ENCODE results near the gene STRIP1. TPM values are rescaled to one million over a fixed set of nuclear protein-coding genes. Genes with fewer than 3 reads are reported as not detected.

Gene STRIP1
- total and polyA plus RNA-seq, 10 of the 15 experiments (the other 5 are each of a cell fraction or from before 2014, with no cell fraction given), result 6.3 to 26.6 (median 18.0) TPM

- H3K4me2 ChIP-seq (ENCODE audit: control insufficient read depth, insufficient read depth), result no peak overlapping the region
- H3K4me1 ChIP-seq (ENCODE audit: control insufficient read depth, insufficient read depth, low read length), result no peaks in the 10 kb centered on the region
- RAD21 ChIA-PET (ENCODE audit: unreplicated experiment), result no interaction called here
- TF ChIP-seq PKNOX1 (IDR thresholded peaks at IDR 0.05) (no peak), ZBTB4 (CRISPR knock-in tag; IDR thresholded peaks at IDR 0.05) (no peak)
- TF ChIP-seq, protein P1, sequence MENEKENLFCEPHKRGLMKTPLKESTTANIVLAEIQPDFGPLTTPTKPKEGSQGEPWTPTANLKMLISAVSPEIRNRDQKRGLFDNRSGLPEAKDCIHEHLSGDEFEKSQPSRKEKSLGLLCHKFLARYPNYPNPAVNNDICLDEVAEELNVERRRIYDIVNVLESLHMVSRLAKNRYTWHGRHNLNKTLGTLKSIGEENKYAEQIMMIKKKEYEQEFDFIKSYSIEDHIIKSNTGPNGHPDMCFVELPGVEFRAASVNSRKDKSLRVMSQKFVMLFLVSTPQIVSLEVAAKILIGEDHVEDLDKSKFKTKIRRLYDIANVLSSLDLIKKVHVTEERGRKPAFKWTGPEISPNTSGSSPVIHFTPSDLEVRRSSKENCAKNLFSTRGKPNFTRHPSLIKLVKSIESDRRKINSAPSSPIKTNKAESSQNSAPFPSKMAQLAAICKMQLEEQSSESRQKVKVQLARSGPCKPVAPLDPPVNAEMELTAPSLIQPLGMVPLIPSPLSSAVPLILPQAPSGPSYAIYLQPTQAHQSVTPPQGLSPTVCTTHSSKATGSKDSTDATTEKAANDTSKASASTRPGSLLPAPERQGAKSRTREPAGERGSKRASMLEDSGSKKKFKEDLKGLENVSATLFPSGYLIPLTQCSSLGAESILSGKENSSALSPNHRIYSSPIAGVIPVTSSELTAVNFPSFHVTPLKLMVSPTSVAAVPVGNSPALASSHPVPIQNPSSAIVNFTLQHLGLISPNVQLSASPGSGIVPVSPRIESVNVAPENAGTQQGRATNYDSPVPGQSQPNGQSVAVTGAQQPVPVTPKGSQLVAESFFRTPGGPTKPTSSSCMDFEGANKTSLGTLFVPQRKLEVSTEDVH (IDR thresholded peaks at IDR 0.05; ENCODE audit: low read depth, partially characterized antibody), result no peak
- H4K20me1 ChIP-seq (ENCODE audit: control insufficient read depth, insufficient read depth), result no peaks in the 10 kb centered on the region
- no TSS peak for BruUV-seq (replicated peaks)
- H3K9ac ChIP-seq (ENCODE audit: control insufficient read depth, insufficient read depth, low read length), result no peak overlapping the region
- no peaks in the 10 kb centered on the region for H3K36me3 ChIP-seq (ENCODE audit: control insufficient read depth in 2 of 2, insufficient read depth in 2 of 2, low read length in 1 of 2)
- CTCF ChIA-PET, result interaction anchor here (2.3 to 2.6 kb wide), 2 partner anchors 11 to 22 kb away, joined by 6 to 9 read pairs; no protein-coding TSS in a partner anchor
- no peaks in the 10 kb centered on the region for H3K79me2 ChIP-seq (ENCODE audit: control insufficient read depth, insufficient read depth, low read length)
- in situ Hi-C loops (cut with MboI), result no loop called here
- 17% methylated on average over 7 of the region's 7 CpGs for WGBS (ENCODE audit: insufficient coverage, insufficient replicate concordance, low lambda C conversion rate, missing lambda C conversion rate)
- H3K4me3 ChIP-seq, result no peak overlapping the region
- FAIRE-seq (no peak), ATAC-seq (no peak), DNase-seq (ENCODE audit: low read depth, low spot score) (no peak)
- SMC1A ChIA-PET (ENCODE audit: uncharacterized antibody, unreplicated experiment), result no interaction called here
- POLR2A ChIA-PET, result no interaction called here
- H3K27ac ChIP-seq (ENCODE audit: control insufficient read depth, insufficient read depth), result no peak overlapping the region
- peaks cover 0 to 9% of the 10 kb centered on the region in 2 experiments; a peak in 2 of 4 replicates for H3K27me3 ChIP-seq (replicated peaks in 1 of 2; ENCODE audit: control insufficient read depth in 2 of 2, insufficient read depth in 2 of 2, low read length in 1 of 2)
- H3K9me3 ChIP-seq (replicated peaks; ENCODE audit: control insufficient read depth, insufficient read depth, low read length), result no peaks in the 10 kb centered on the region
- intact Hi-C loops (cut with micrococcal nuclease; ENCODE audit: unreplicated experiment), result no loop called here
- H2AFZ ChIP-seq (ENCODE audit: control insufficient read depth, low read depth, low read length), result no peak overlapping the region
Observed at GRCh38 chr1:110094931-110095654, 60.7 kb downstream of the STRIP1 start.
